IMR-90 (cell line): ENCODE measurements around the gene TSC2. TPM values are rescaled to one million over a fixed set of nuclear protein-coding genes. Genes with fewer than 3 reads are reported as not detected.
"Not testable (repeated sequence)": the region's sequence is repeated elsewhere in the genome, so short reads cannot be mapped to it uniquely, and the experiment has no call there.

ENCODE experiments used
- ATAC-seq: fragments of 200-7000 bp; cut with Tn5 transposase; 2 replicates; pipeline ENCODE4 v1.9.1; 2020; ENCODE audit warnings: low read depth, mild to moderate bottlenecking, moderate library complexity
- BruUV-seq: library from RNA; stranded (reverse); fragments of 400-500 nt; replicated peaks from 2 replicates; lab custom pipeline; 2021; lab: Mats Ljungman, UMichigan
- CTCF ChIA-PET: fragments of 300-600 bp; formaldehyde crosslinking; extraction: SDS; loops from one replicate; lab custom pipeline; 2021; ENCODE audit warnings: antibody characterized with exemption; lab: Yijun Ruan, JAX
- POLR2A ChIA-PET: fragments of 300-600 bp; sonication (Branson Sonifier 250); formaldehyde crosslinking; loops from one replicate; lab custom pipeline; 2022; ENCODE audit warnings: antibody characterized with exemption; ENCODE audit not compliant: unreplicated experiment; lab: Charles Lee
- DNase-seq: peaks from one replicate; pipeline ENCODE4 v3.0.0; 2013
- H2AFZ ChIP-seq: replicated peaks from 2 replicates; pipeline ENCODE3; 2013; ENCODE audit warnings: low read length, mild to moderate bottlenecking; ENCODE audit not compliant: poor library complexity
- H2AK5ac ChIP-seq: 2 replicates; pipeline ENCODE4 v1.6.1; 2013; ENCODE audit warnings: low read depth, low read length, inconsistent platforms
- H2AK9ac ChIP-seq: replicated peaks from 2 replicates; pipeline ENCODE3; 2013; ENCODE audit warnings: mild to moderate bottlenecking, low read depth, low read length, moderate library complexity; ENCODE audit not compliant: poor library complexity
- H2BK120ac ChIP-seq: 2 replicates; pipeline ENCODE4 v1.6.1; 2013; ENCODE audit warnings: low read depth, low read length, inconsistent platforms
- H2BK15ac ChIP-seq: 3 replicates; pipeline ENCODE4 v1.6.1; 2013; ENCODE audit warnings: low read depth, low read length, inconsistent platforms
- H2BK20ac ChIP-seq: 2 replicates; pipeline ENCODE4 v1.6.1; 2013; ENCODE audit warnings: low read depth, mild to moderate bottlenecking, inconsistent platforms, low read length, moderate library complexity
- H2BK5ac ChIP-seq: 2 replicates; pipeline ENCODE4 v1.6.1; 2013; ENCODE audit warnings: mild to moderate bottlenecking, low read depth, low read length, inconsistent platforms; ENCODE audit not compliant: poor library complexity, severe bottlenecking
- H3K14ac ChIP-seq: replicated peaks from 2 replicates; pipeline ENCODE4 v1.6.1; 2013; ENCODE audit warnings: low read depth, low read length, inconsistent platforms
- H3K18ac ChIP-seq: 2 replicates; pipeline ENCODE4 v1.6.1; 2013; ENCODE audit warnings: low read depth, low read length, control low read depth
- H3K23ac ChIP-seq: 2 replicates; pipeline ENCODE4 v1.6.1; 2013; ENCODE audit warnings: low read depth, low read length, inconsistent platforms
- H3K27ac ChIP-seq: 2 replicates; pipeline ENCODE4 v1.5.1; 2013; ENCODE audit warnings: mild to moderate bottlenecking, control low read depth, low read length; ENCODE audit not compliant: insufficient read depth
- H3K27me3 ChIP-seq: 2 replicates; pipeline ENCODE4 v1.6.1; 2013; ENCODE audit warnings: low read length; ENCODE audit not compliant: control insufficient read depth, insufficient read depth
- H3K36me3 ChIP-seq: 2 replicates; pipeline ENCODE4 v1.6.1; 2013; ENCODE audit warnings: low read length, mixed read lengths; ENCODE audit not compliant: control insufficient read depth, insufficient read depth
- H3K4ac ChIP-seq: 2 replicates; pipeline ENCODE4 v1.6.1; 2013; ENCODE audit warnings: low read depth, low read length, inconsistent platforms
- H3K4me1 ChIP-seq: 2 replicates; pipeline ENCODE4 v1.6.1; 2013; ENCODE audit warnings: low read length, mixed read lengths; ENCODE audit not compliant: control insufficient read depth, insufficient read depth
- H3K4me2 ChIP-seq: 2 replicates; pipeline ENCODE4 v1.6.1; 2013; ENCODE audit warnings: low read depth, mild to moderate bottlenecking, control low read depth, low read length, moderate library complexity
- H3K4me3 ChIP-seq: 2 replicates; pipeline ENCODE4 v1.5.1; 2013; ENCODE audit warnings: low read depth, mild to moderate bottlenecking, control low read depth, low read length, moderate library complexity; ENCODE audit not compliant: insufficient read depth
- H3K56ac ChIP-seq: 2 replicates; pipeline ENCODE4 v1.6.1; 2013; ENCODE audit warnings: low read length, inconsistent platforms; ENCODE audit not compliant: insufficient read depth; ENCODE audit errors: extremely low read depth
- H3K79me1 ChIP-seq, 2 experiments: 2 replicates each; pipeline ENCODE4 v1.6.1; 2013; ENCODE audit warnings: low read length in 2 of 2, inconsistent platforms in 1 of 2, low read depth in 1 of 2
- H3K9ac ChIP-seq: 2 replicates; pipeline ENCODE4 v1.6.1; 2013; ENCODE audit warnings: low read depth, low read length, control low read depth
- H3K9me1 ChIP-seq: 2 replicates; pipeline ENCODE4 v1.6.1; 2013; ENCODE audit warnings: low read length, inconsistent platforms; ENCODE audit not compliant: insufficient read depth
- H3K9me3 ChIP-seq: 2 replicates; pipeline ENCODE4 v1.6.1; 2013; ENCODE audit warnings: low read length; ENCODE audit not compliant: control insufficient read depth, insufficient read depth
- H4K20me1 ChIP-seq: 2 replicates; pipeline ENCODE4 v1.6.1; 2013; ENCODE audit warnings: low read length, inconsistent platforms; ENCODE audit not compliant: insufficient read depth
- H4K5ac ChIP-seq: 2 replicates; pipeline ENCODE4 v1.6.1; 2013; ENCODE audit warnings: mild to moderate bottlenecking, low read depth, low read length, control low read depth
- H4K8ac ChIP-seq, 2 experiments: 2 replicates each; pipeline ENCODE4 v1.6.1; 2013; ENCODE audit warnings: low read depth in 2 of 2, low read length in 2 of 2, control low read depth in 1 of 2, inconsistent platforms in 1 of 2
- H4K91ac ChIP-seq: 2 replicates; pipeline ENCODE4 v1.6.1; 2013; ENCODE audit warnings: low read depth, low read length, inconsistent platforms; ENCODE audit not compliant: insufficient read depth
- WGBS, 2 experiments: methylation state at CpG; one replicate each; pipeline versions ENCODE4 v1.1.5 to v1.1.7; 2013; ENCODE audit warnings: missing lambda C conversion rate in 2 of 2; ENCODE audit not compliant: insufficient read length in 1 of 2; ENCODE audit errors: extremely low coverage in 2 of 2; 5-methylcytosine and 5-hydroxymethylcytosine counted together
- dilution Hi-C: fragments of 300-500 bp; cut with HindIII; formaldehyde crosslinking; loops from one replicate; pipeline ENCODE4 v1.14.3; 2018; ENCODE audit warnings: low sequenced_read_pairs; ENCODE audit not compliant: unreplicated experiment
- in situ Hi-C: fragments of 300-500 bp; cut with MboI; formaldehyde crosslinking; loops from 3 replicates; pipeline ENCODE4 v1.14.3; 2019; ENCODE audit warnings: low sequenced_read_pairs, inconsistent platforms, mixed read lengths
- intact Hi-C: fragments of 100-400 bp; cut with micrococcal nuclease; formaldehyde crosslinking; loops from 2 replicates; pipeline ENCODE4 v1.10.0; 2022
- polyA plus RNA-seq, 3 experiments: library from polyadenylated mRNA; depleted of rRNA; stranded (reverse); fragments of >200 nt; gene quantifications; 2 replicates each; pipeline ENCODE4 v1.2.3, GENCODE V29; 2012; ENCODE audit warnings: low replicate concordance in 1 of 3
- total RNA-seq: library from RNA; depleted of rRNA; stranded (reverse); fragments of >200 nt; gene quantifications from 2 replicates; pipeline ENCODE4 v1.2.3, GENCODE V29; 2012

TSC2 gene
- total and polyA plus RNA-seq, 2 of the 4 experiments (the other 2 are of a cell fraction) = 31.4 to 88.6 TPM

GRCh38 chr16:2105769-2106168 lies 58.0 kb downstream of the TSC2 start:
- H3K9ac ChIP-seq, dilution Hi-C loops, H3K18ac ChIP-seq, H4K91ac ChIP-seq, H3K4me1 ChIP-seq, H3K79me1 ChIP-seq, H2AFZ ChIP-seq, H2BK5ac ChIP-seq, POLR2A ChIA-PET, ATAC-seq, BruUV-seq, CTCF ChIA-PET, H2BK15ac ChIP-seq, in situ Hi-C loops, H2BK20ac ChIP-seq, H4K8ac ChIP-seq, H3K4me3 ChIP-seq, H3K9me3 ChIP-seq, H3K27ac ChIP-seq, H3K27me3 ChIP-seq, H3K14ac ChIP-seq, H3K4me2 ChIP-seq, H2BK120ac ChIP-seq, H3K23ac ChIP-seq, H3K56ac ChIP-seq, H3K4ac ChIP-seq, intact Hi-C loops, H4K5ac ChIP-seq, H4K20me1 ChIP-seq, DNase-seq, H2AK9ac ChIP-seq, H3K9me1 ChIP-seq: not testable (repeated sequence)
- H3K36me3 ChIP-seq = peaks cover 46% of the 10 kb centered on the region
- H2AK5ac ChIP-seq = 0 out of 2 replicates have a peak overlapping the region, but pooled peaks have one; percentile 15
- WGBS, 2 experiments = no CpG with 5 or more reads among the region's 22 CpGs

GRCh38 chr16:2106211-2106610 lies 58.4 kb downstream of the TSC2 start:
- in situ Hi-C loops, H3K79me1 ChIP-seq, H3K23ac ChIP-seq, intact Hi-C loops, H3K56ac ChIP-seq, H3K9me3 ChIP-seq, BruUV-seq, DNase-seq, H2AK9ac ChIP-seq, H2BK15ac ChIP-seq, H2AFZ ChIP-seq, H3K18ac ChIP-seq, POLR2A ChIA-PET, dilution Hi-C loops, H2BK20ac ChIP-seq, H2BK120ac ChIP-seq, H3K27me3 ChIP-seq, H4K20me1 ChIP-seq, CTCF ChIA-PET, H3K4me3 ChIP-seq, H4K8ac ChIP-seq, H3K4ac ChIP-seq, H4K5ac ChIP-seq, H4K91ac ChIP-seq, H3K9ac ChIP-seq, H2BK5ac ChIP-seq, H3K9me1 ChIP-seq, H3K4me2 ChIP-seq, ATAC-seq, H2AK5ac ChIP-seq, H3K27ac ChIP-seq, H3K4me1 ChIP-seq, H3K14ac ChIP-seq: not testable (repeated sequence)
- H3K36me3 ChIP-seq = peaks cover 49% of the 10 kb centered on the region
- WGBS, 2 experiments = 100% methylated on average over 3 of the region's 38 CpGs; no CpG with 5 or more reads in 1 of the 2 experiments
